MM.1S (cell line): ENCODE results near the gene ADD2.
A peak's percentile ranks its signal among the peaks of the same experiment; 100 is the strongest.

Experiments
- DNase-seq: peaks from one replicate; pipeline ENCODE4 v3.0.0-alpha.2; 2015
- H2AFZ ChIP-seq: fragments of 300-600 bp; sonication (generic); 2 replicates; pipeline ENCODE4 v1.6.0; 2016; ENCODE audit warnings: antibody characterized with exemption, low read length
- H3F3A ChIP-seq: fragments of 300-600 bp; sonication (generic); 2 replicates; pipeline ENCODE4 v1.6.1; 2016; ENCODE audit warnings: mild to moderate bottlenecking, antibody characterized with exemption, low read length, moderate library complexity, mixed read lengths; ENCODE audit not compliant: insufficient read depth
- H3K27ac ChIP-seq: fragments of 300-600 bp; sonication (generic); 2 replicates; pipeline ENCODE4 v1.5.1; 2016; ENCODE audit warnings: mild to moderate bottlenecking, low read length
- H3K27me3 ChIP-seq: fragments of 300-600 bp; sonication (generic); replicated peaks from 2 replicates; pipeline ENCODE4 v1.6.0; 2016; ENCODE audit warnings: low read length; ENCODE audit not compliant: insufficient read depth
- H3K36me3 ChIP-seq: fragments of 300-600 bp; sonication (generic); replicated peaks from 2 replicates; pipeline ENCODE4 v1.6.1; 2016; ENCODE audit warnings: mild to moderate bottlenecking, low read length, mixed read lengths; ENCODE audit not compliant: insufficient read depth
- H3K4me1 ChIP-seq: fragments of 300-600 bp; sonication (generic); 2 replicates; pipeline ENCODE4 v1.6.1; 2016; ENCODE audit warnings: low read length, mixed read lengths
- H3K4me2 ChIP-seq: fragments of 300-600 bp; sonication (generic); 2 replicates; pipeline ENCODE4 v1.6.0; 2016; ENCODE audit warnings: low read depth, low read length
- H3K4me3 ChIP-seq: fragments of 300-600 bp; sonication (generic); 2 replicates; pipeline ENCODE4 v1.5.1; 2016; ENCODE audit warnings: low read length, mixed read lengths
- H3K79me2 ChIP-seq: fragments of 300-600 bp; sonication (generic); 2 replicates; pipeline ENCODE4 v1.6.1; 2016; ENCODE audit warnings: mixed run types, low read length, mixed read lengths
- H3K9ac ChIP-seq: fragments of 300-600 bp; sonication (generic); 2 replicates; pipeline ENCODE4 v1.6.1; 2016; ENCODE audit warnings: low read length, mixed read lengths
- H3K9me2 ChIP-seq: fragments of 300-600 bp; sonication (generic); replicated peaks from 2 replicates; pipeline ENCODE4 v1.6.1; 2016; ENCODE audit warnings: mild to moderate bottlenecking, low read length, mixed read lengths; ENCODE audit not compliant: insufficient read depth
- H3K9me3 ChIP-seq: fragments of 300-600 bp; sonication (generic); replicated peaks from 2 replicates; pipeline ENCODE4 v1.6.1; 2016; ENCODE audit warnings: mild to moderate bottlenecking, low read length, mixed read lengths; ENCODE audit not compliant: insufficient read depth
- H4K20me1 ChIP-seq: fragments of 300-600 bp; sonication (generic); 2 replicates; pipeline ENCODE4 v1.6.1; 2016; ENCODE audit warnings: mild to moderate bottlenecking, low read length, moderate library complexity, mixed read lengths; ENCODE audit not compliant: insufficient read depth
- EZH2 ChIP-seq: fragments of 300-600 bp; sonication (generic); optimal IDR thresholded peaks from 2 replicates; pipeline ENCODE3; 2017; ENCODE audit warnings: low read depth, mild to moderate bottlenecking, antibody characterized with exemption, low read length, mixed read lengths
- EZH2phosphoT487 ChIP-seq: fragments of 300-600 bp; sonication (generic); IDR thresholded peaks from 2 replicates; pipeline ENCODE4 v1.6.1; 2018; ENCODE audit warnings: antibody characterized with exemption, low read length
- TF ChIP-seq, protein P1 (sequence below): fragments of 300-600 bp; sonication (generic); IDR thresholded peaks from 2 replicates; pipeline ENCODE4 v1.5.1; 2016; ENCODE audit warnings: antibody characterized with exemption, low read length, mixed read lengths

The ADD2 gene

DNA sequence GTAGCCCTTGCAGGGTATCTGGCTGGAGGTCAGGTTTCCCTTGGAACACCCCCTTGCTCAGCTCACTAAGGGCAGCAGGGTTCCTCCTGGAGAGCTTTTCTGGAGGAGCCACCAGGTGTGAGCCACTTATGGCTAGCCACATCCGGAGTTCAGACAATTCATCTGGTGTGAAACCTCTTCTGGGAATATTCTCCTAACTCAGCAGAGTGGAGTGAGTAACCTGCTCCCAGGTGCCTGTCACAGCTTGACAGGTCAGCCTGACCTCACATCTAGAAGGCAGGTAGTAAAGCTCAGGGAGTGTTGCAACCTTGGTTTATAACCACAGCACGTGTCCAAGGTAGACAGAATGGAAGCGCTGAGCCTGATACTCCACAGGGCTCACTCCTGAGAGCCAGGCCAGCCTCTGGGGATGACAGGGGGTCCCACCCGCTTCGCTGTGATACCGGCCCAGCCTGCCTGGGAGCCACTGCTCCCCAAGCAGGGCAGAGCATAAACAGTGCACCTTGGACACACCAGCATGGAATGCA is 151.8 kb downstream of the ADD2 start:
- Histone ChIP-seq H3K4me3 (no peak overlapping the region; the same call in 1 of the 2 replicates), H3K36me3 (no peaks in the 10 kb centered on the region), H2AFZ (peak overlapping the region; percentile 48), H3K4me2 (peak overlapping the region; percentile 60), H3K27ac (peak overlapping the region; percentile 71; the same call in 1 of the 2 replicates), H3K9me3 (no peaks in the 10 kb centered on the region), H3K27me3 (no peaks in the 10 kb centered on the region), H3K4me1 (peaks cover 53% of the 10 kb centered on the region), H3K79me2 (no peaks in the 10 kb centered on the region), H3K9me2 (no peaks in the 10 kb centered on the region), H4K20me1 (no peaks in the 10 kb centered on the region), H3K9ac (peak overlapping the region; percentile 41; the same call in 1 of the 2 replicates), H3F3A (peaks cover 44% of the 10 kb centered on the region)
- peak; percentile 85 for DNase-seq
- TF ChIP-seq EZH2phosphoT487: no peak

DNA sequence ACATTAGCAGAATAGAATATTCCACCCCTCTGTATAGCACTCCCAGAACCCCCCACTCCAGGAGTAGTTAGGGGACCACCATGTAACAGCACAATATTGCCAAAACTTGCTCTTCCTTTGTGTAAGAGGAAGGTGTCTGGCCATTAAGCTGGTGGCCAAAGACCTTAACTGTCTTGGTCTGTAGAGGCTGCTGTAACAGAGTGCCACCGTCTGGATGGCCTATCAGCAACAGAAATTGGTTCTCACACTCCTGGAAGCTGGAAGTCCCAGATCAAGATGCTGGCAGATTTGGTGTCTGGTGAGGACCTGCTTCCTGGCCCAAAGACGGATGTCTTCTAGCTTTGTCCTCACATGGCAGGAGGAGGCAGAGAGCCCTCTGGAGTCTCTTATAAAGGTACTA is 152.8 kb downstream of the ADD2 start:
- Histone ChIP-seq H3K36me3 (no peaks in the 10 kb centered on the region), H3K4me1 (peaks cover 53% of the 10 kb centered on the region), H3K79me2 (no peaks in the 10 kb centered on the region), H3K27me3 (no peaks in the 10 kb centered on the region), H3K4me3 (no peak overlapping the region), H3K4me2 (no peak overlapping the region), H4K20me1 (no peaks in the 10 kb centered on the region), H2AFZ (no peak overlapping the region), H3K27ac (peak overlapping the region; percentile 71; the same call in 1 of the 2 replicates), H3K9me2 (no peaks in the 10 kb centered on the region), H3K9me3 (no peaks in the 10 kb centered on the region), H3F3A (peaks cover 44% of the 10 kb centered on the region), H3K9ac (no peak overlapping the region)
- DNase-seq: no peak
- TF ChIP-seq EZH2phosphoT487 (no peak), EZH2 (no peak)
- TF ChIP-seq, protein P1, sequence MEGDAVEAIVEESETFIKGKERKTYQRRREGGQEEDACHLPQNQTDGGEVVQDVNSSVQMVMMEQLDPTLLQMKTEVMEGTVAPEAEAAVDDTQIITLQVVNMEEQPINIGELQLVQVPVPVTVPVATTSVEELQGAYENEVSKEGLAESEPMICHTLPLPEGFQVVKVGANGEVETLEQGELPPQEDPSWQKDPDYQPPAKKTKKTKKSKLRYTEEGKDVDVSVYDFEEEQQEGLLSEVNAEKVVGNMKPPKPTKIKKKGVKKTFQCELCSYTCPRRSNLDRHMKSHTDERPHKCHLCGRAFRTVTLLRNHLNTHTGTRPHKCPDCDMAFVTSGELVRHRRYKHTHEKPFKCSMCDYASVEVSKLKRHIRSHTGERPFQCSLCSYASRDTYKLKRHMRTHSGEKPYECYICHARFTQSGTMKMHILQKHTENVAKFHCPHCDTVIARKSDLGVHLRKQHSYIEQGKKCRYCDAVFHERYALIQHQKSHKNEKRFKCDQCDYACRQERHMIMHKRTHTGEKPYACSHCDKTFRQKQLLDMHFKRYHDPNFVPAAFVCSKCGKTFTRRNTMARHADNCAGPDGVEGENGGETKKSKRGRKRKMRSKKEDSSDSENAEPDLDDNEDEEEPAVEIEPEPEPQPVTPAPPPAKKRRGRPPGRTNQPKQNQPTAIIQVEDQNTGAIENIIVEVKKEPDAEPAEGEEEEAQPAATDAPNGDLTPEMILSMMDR: no peak

DNA sequence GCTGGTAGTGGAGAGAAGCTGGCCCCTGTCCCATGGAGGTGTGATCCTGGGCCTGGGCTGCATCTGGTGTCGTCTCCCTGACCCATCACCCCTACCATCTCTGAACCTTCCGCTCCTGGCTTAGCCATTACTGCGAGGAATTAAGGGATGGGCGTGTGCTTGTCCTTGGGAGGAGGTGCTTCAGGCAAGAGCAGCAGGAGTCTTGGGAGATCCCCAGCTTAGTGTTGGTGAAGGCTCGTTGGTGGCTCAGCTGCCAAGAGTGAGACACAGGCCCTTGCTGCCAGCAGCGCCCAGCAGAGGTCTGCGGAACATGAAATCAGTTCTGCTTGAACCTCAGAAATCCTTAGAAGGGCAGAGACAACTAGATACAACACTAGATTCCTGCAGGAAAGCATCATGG is 154.5 kb downstream of the ADD2 start:
- Histone ChIP-seq H3K79me2 (no peaks in the 10 kb centered on the region), H3K36me3 (no peaks in the 10 kb centered on the region), H3K4me2 (no peak overlapping the region), H3K4me1 (peaks cover 39% of the 10 kb centered on the region), H3K27me3 (no peaks in the 10 kb centered on the region), H3K9me2 (no peaks in the 10 kb centered on the region), H3K9ac (no peak overlapping the region), H3K27ac (no peak overlapping the region), H2AFZ (no peak overlapping the region), H3K9me3 (no peaks in the 10 kb centered on the region), H3K4me3 (no peak overlapping the region), H3F3A (peaks cover 31% of the 10 kb centered on the region), H4K20me1 (no peaks in the 10 kb centered on the region)
- TF ChIP-seq EZH2: no peak
- no peak for TF ChIP-seq EZH2phosphoT487
- TF ChIP-seq, protein P1: no peak
- DNase-seq: no peak

DNA sequence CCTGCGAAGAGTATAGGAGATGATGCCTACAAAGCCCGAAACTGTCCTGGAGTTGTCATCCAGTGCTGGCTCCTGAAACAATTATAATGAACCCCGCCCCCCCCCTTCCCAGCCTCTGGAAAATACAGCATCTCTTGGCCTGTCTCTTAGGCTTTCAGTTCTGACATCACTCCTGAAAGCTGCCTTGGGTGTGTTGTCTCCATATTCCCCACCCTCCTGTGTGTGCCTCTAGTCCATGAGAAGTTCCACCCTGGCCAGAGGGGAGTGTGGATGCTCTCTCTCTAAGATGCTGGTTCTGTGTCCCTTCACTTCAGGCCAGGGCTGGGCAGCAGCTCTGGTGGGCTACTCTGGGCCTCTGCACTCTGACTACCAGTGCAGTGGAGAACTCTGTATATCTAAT is 155.4 kb downstream of the ADD2 start:
- H3K79me2 ChIP-seq: no peaks in the 10 kb centered on the region
- no peak overlapping the region for H2AFZ ChIP-seq
- TF ChIP-seq EZH2 (no peak), EZH2phosphoT487 (no peak)
- TF ChIP-seq, protein P1: no peak
- H3K4me3 ChIP-seq: no peak overlapping the region
- no peaks in the 10 kb centered on the region for H3K27me3 ChIP-seq
- H3K36me3 ChIP-seq: no peaks in the 10 kb centered on the region
- no peaks in the 10 kb centered on the region for H4K20me1 ChIP-seq
- peaks cover 29% of the 10 kb centered on the region for H3K4me1 ChIP-seq
- no peaks in the 10 kb centered on the region for H3K9me2 ChIP-seq
- H3K9ac ChIP-seq: no peak overlapping the region
- no peak overlapping the region for H3K27ac ChIP-seq
- peaks cover 23% of the 10 kb centered on the region for H3F3A ChIP-seq
- no peaks in the 10 kb centered on the region for H3K9me3 ChIP-seq
- no peak overlapping the region for H3K4me2 ChIP-seq
- DNase-seq: no peak
